HG02981 (cell line): ENCODE measurements around the gene TENM4.
"Not testable (repeated sequence)": the region's sequence is repeated elsewhere in the genome, so short reads cannot be mapped to it uniquely, and the experiment has no call there.

Source experiments
- ATAC-seq: cut with Tn5 transposase; IDR thresholded peaks from one replicate; pipeline ENCODE4 v1.9.1; 2021; ENCODE audit warnings: mild to moderate bottlenecking, moderate library complexity; ENCODE audit not compliant: unreplicated experiment

The TENM4 gene

GRCh38 chr11:78830277-78830819 is 610.5 kb downstream of the TENM4 start:
- ATAC-seq = no peak

GRCh38 chr11:78829146-78829545 is 611.7 kb downstream of the TENM4 start:
- no peak for ATAC-seq

GRCh38 chr11:78828676-78829075 is 612.2 kb downstream of the TENM4 start:
- no peak for ATAC-seq

GRCh38 chr11:78827291-78827690 is 613.5 kb downstream of the TENM4 start:
- ATAC-seq = not testable (repeated sequence)

GRCh38 chr11:78825591-78826020 is 615.2 kb downstream of the TENM4 start:
- ATAC-seq = no peak

- ATAC-seq = no peak
Observed at GRCh38 chr11:78823588-78823987, 617.2 kb downstream of the TENM4 start.

GRCh38 chr11:78822931-78823423 is 617.9 kb downstream of the TENM4 start:
- no peak for ATAC-seq

- no peak for ATAC-seq
Observed at GRCh38 chr11:78821371-78822306, 619.2 kb downstream of the TENM4 start.

GRCh38 chr11:78820741-78821140 is 620.1 kb downstream of the TENM4 start:
- no peak for ATAC-seq

GRCh38 chr11:78818201-78818600 is 622.6 kb downstream of the TENM4 start:
- no peak for ATAC-seq

- ATAC-seq = no peak
Observed at GRCh38 chr11:78815831-78816230, 625.0 kb downstream of the TENM4 start.

- ATAC-seq = no peak
Observed at GRCh38 chr11:78812513-78813293, 628.1 kb downstream of the TENM4 start.

GRCh38 chr11:78810559-78811009 is 630.2 kb downstream of the TENM4 start:
- no peak for ATAC-seq

GRCh38 chr11:78809931-78810541 is 630.8 kb downstream of the TENM4 start:
- no peak for ATAC-seq

- ATAC-seq = no peak
Observed at GRCh38 chr11:78808923-78809322, 631.9 kb downstream of the TENM4 start.

GRCh38 chr11:78807351-78807750 is 633.5 kb downstream of the TENM4 start:
- no peak for ATAC-seq

GRCh38 chr11:78806214-78807004 is 634.4 kb downstream of the TENM4 start:
- no peak for ATAC-seq

- ATAC-seq = no peak
Observed at GRCh38 chr11:78804991-78805390, 635.8 kb downstream of the TENM4 start.

GRCh38 chr11:78803995-78804394 is 636.8 kb downstream of the TENM4 start:
- no peak for ATAC-seq
